ENCODE data around the gene RSPH10B2. TPM values are rescaled to one million over a fixed set of nuclear protein-coding genes. Genes with fewer than 3 reads are reported as not detected.
A peak's percentile ranks its signal among the peaks of the same experiment; 100 is the strongest.
"Not testable (repeated sequence)": the region's sequence is repeated elsewhere in the genome, so short reads cannot be mapped to it uniquely, and the experiment has no call there.

The RSPH10B2 gene
- total RNA-seq, 2 donors from 2014 or later = not detected

DNA sequence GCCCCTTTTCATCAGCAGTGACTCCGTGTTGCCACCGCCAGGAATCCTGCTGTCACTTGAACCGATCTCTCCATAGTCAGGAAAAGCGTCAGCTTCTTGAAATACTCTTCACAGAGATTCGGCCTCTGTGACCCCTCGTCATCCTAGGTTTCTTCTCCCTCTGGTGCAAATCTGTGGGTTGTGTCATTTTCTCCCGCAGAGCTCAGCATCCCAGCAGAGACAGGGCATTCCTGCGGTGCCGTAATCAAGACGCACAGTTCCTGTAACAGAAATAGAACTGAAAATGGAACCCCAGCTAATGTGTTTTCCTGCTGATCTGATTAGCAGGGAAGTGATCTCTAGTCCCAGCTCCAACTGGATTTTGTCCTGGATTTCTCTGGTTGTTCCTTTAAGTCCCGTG lies 40.4 kb downstream of the RSPH10B2 start:
- not testable (repeated sequence) for ATAC-seq (ENCODE audit: insufficient number of reproducible peaks, low FRiP score, low read depth); DNase-seq (ENCODE audit: low spot score); H3K36me3 ChIP-seq; H3K4me3 ChIP-seq; H3K9me3 ChIP-seq; H3K27ac ChIP-seq; H3K4me1 ChIP-seq (ENCODE audit: control insufficient read depth in 1 of 2, low read depth in 2 of 2); H3K27me3 ChIP-seq (replicated peaks; ENCODE audit: insufficient read depth)

DNA sequence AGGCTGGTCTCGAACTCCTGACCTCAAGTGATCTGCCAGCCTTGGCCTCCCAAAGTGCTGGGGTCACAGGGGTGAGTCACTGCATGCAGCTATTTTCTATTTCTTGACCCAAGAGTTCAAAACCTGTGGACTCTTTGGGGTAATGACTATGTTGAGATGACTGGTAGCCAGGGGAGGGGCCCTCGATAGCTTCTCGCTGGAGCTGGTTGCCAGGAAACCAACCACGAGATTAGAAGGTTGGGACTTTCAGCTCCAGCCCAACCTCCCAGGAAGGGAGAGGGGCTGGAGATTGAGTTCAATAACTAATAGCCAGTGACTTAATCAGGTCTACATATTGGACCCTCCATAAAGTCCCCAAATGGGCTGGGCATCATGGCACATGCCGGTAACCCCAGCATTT lies 43.3 kb downstream of the RSPH10B2 start:
- not testable (repeated sequence) for DNase-seq (ENCODE audit: low spot score); H3K36me3 ChIP-seq; ATAC-seq (ENCODE audit: insufficient number of reproducible peaks, low FRiP score, low read depth); H3K4me3 ChIP-seq; H3K9me3 ChIP-seq; H3K4me1 ChIP-seq (ENCODE audit: control insufficient read depth in 1 of 2, low read depth in 2 of 2); H3K27ac ChIP-seq; H3K27me3 ChIP-seq (replicated peaks; ENCODE audit: insufficient read depth)

DNA sequence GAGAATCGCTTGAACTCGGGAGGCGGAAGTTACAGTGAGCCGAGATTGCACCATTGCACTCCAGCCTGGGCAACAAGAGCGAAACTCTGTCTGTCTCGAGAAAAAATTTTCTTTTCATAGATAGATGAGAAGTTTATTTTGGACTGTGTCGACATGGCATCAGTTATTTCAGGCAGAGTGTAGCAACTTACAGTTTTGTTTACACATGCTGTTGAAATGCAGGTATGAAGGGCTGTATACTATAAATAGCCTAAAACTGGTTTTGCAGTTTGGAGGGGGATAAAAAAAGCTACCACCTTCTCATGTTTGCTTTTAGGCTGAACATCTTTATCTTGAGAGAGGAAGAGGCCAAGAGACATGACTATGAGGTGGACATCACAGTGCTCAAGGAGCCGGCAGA lies 44.1 kb downstream of the RSPH10B2 start:
- not testable (repeated sequence) for H3K27me3 ChIP-seq (replicated peaks; ENCODE audit: insufficient read depth); ATAC-seq (ENCODE audit: insufficient number of reproducible peaks, low FRiP score, low read depth); H3K36me3 ChIP-seq; H3K27ac ChIP-seq; H3K9me3 ChIP-seq; H3K4me1 ChIP-seq (ENCODE audit: control insufficient read depth in 1 of 2, low read depth in 2 of 2); DNase-seq (ENCODE audit: low spot score); H3K4me3 ChIP-seq

DNA sequence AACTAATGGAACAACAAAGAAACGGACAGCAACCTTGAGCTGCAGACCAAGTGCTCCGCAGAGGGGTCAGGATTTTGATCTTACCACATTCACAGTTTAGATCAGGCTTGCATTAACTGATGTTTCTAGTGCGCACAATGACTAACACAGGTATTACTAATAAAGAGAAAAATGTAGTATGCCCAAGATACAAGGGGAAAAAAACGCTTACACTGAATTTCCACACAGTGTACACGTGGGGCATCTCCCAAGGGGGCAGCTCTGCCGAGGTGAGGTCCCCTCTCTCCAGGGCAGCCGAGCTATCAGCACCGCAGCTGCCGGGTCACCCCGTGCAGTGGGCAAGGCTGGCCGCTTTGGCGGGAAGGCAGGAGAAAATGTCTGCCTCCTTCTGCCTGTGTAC lies 46.0 kb downstream of the RSPH10B2 start:
- not testable (repeated sequence) for H3K4me1 ChIP-seq (ENCODE audit: control insufficient read depth in 1 of 2, low read depth in 2 of 2); H3K27me3 ChIP-seq (replicated peaks; ENCODE audit: insufficient read depth); ATAC-seq (ENCODE audit: insufficient number of reproducible peaks, low FRiP score, low read depth)

DNA sequence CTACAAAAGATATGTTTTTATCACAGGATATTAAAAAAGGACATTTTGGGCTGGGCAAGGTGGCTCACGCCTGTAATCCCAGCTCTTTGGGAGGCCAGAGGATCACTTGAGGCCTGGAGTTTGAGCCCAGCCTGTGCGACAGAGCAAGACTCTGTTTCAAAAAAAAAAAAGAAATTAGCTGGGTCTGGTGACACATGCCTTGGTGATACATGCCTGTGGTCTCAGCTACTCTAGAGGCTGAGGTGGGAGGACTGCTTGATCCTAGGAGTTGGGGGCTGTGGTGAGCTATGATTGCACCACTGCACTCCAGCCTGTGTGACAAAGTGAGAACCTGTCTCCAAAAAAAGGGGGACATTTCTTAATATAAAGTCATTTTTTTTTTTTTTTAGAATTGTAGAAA lies 46.4 kb downstream of the RSPH10B2 start:
- H3K27ac ChIP-seq; H3K27me3 ChIP-seq (replicated peaks; ENCODE audit: insufficient read depth); H3K4me3 ChIP-seq; H3K4me1 ChIP-seq (ENCODE audit: control insufficient read depth in 1 of 2, low read depth in 2 of 2); H3K36me3 ChIP-seq; H3K9me3 ChIP-seq; DNase-seq (ENCODE audit: low spot score); ATAC-seq (ENCODE audit: insufficient number of reproducible peaks, low FRiP score, low read depth): not testable (repeated sequence)

More for the DNA sequence above, 46.0 kb downstream of the RSPH10B2 start:
- DNase-seq (ENCODE audit: low spot score); H3K27ac ChIP-seq; H3K4me3 ChIP-seq; H3K9me3 ChIP-seq; H3K36me3 ChIP-seq: not testable (repeated sequence)

DNA sequence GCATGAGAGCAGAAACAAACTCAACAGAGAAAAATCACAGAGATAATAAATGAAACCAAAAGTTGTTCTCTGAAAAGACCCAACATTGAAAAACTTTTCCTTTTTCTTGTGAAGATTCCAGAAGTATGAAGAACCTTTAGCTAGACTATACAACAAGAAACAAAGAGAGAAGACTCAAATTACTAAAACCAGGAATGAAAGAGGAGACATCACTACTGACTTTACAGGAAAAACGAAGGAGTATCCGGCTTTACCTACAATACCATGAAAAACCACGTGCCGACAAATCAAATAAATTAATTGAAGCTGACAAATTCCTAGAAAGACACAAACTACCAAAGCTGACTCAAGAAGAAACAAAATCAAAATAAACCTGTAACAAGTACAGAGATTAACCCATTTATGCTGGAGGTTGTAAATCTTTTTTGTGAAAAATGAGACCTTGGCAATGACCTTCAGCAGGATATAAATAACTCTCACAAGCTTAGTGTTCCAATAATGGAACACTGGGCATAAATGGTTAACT lies 53.6 kb downstream of the RSPH10B2 start:
- H3K27me3 ChIP-seq (replicated peaks; ENCODE audit: insufficient read depth); H3K4me3 ChIP-seq; ATAC-seq (ENCODE audit: insufficient number of reproducible peaks, low FRiP score, low read depth); H3K4me1 ChIP-seq (ENCODE audit: control insufficient read depth in 1 of 2, low read depth in 2 of 2); H3K36me3 ChIP-seq; DNase-seq (ENCODE audit: low spot score); H3K27ac ChIP-seq; H3K9me3 ChIP-seq: not testable (repeated sequence)

DNA sequence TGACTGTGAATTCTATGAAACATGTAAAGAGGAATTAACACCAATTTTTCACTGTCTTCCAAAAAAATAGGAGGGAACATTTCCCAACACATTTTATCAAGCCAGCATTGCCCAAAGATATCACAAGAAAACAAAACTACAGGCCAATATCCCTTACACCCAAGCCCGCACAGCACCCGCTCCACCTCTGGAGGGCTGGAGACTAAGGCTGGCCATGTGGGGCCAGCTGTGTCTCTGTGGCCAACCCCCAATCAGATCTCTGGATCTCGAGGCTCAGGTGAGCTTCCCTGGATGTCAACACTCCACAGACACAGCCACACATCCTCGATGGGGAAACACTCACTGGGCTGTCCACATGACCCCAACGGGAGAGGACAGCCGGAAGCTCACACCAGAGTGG lies 54.1 kb downstream of the RSPH10B2 start:
- H3K27ac ChIP-seq; H3K36me3 ChIP-seq; DNase-seq (ENCODE audit: low spot score); H3K4me1 ChIP-seq (ENCODE audit: control insufficient read depth in 1 of 2, low read depth in 2 of 2); H3K9me3 ChIP-seq; ATAC-seq (ENCODE audit: insufficient number of reproducible peaks, low FRiP score, low read depth); H3K27me3 ChIP-seq (replicated peaks; ENCODE audit: insufficient read depth); H3K4me3 ChIP-seq: not testable (repeated sequence)

DNA sequence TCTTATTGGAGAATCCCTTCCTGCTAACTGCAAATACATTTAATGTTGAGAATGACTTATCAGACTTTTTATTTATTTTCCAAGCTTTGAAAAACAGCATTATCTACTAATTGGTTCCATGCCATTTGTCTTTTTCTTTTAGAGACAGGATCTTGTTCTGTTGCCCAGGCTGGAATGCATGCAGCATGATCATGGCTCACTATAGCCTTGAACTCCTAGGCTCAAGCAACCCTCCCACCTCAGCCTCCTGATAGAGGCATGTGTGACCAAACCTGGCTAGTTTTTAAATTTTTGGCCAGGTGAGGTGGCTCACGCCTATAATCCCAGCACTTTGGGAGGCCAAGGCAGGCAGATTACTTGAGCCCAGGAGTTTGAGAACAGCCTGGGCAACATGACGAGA lies 59.1 kb downstream of the RSPH10B2 start:
- H3K27me3 ChIP-seq (replicated peaks; ENCODE audit: insufficient read depth); DNase-seq (ENCODE audit: low spot score); ATAC-seq (ENCODE audit: insufficient number of reproducible peaks, low FRiP score, low read depth); H3K4me1 ChIP-seq (ENCODE audit: control insufficient read depth in 1 of 2, low read depth in 2 of 2); H3K9me3 ChIP-seq; H3K4me3 ChIP-seq; H3K27ac ChIP-seq: not testable (repeated sequence)
- peaks cover 15% of the 10 kb centered on the region for H3K36me3 ChIP-seq

DNA sequence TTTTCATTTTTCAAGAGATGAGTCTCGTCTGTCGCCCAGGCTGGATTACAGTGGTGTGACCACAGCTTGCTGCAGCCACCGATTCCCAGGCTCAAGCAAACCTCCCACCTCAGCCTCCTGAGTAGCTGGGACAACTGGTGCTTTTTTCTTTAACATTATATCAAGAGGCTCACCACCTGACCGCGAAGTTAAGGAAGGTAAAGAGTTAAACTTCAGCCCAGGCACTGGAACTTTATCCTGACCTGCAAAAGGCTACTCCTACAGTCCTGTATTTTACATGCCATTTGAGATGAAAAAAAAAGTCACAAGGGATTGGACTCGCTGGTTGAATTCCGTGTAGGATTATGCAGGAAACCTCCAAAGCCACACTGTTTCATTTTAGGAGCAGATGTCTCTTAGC lies 61.6 kb downstream of the RSPH10B2 start:
- H3K27ac ChIP-seq; H3K4me3 ChIP-seq; DNase-seq (ENCODE audit: low spot score); H3K4me1 ChIP-seq (ENCODE audit: control insufficient read depth in 1 of 2, low read depth in 2 of 2); ATAC-seq (ENCODE audit: insufficient number of reproducible peaks, low FRiP score, low read depth); H3K9me3 ChIP-seq; H3K27me3 ChIP-seq (replicated peaks; ENCODE audit: insufficient read depth): not testable (repeated sequence)
- H3K36me3 ChIP-seq = peaks cover 18% of the 10 kb centered on the region

DNA sequence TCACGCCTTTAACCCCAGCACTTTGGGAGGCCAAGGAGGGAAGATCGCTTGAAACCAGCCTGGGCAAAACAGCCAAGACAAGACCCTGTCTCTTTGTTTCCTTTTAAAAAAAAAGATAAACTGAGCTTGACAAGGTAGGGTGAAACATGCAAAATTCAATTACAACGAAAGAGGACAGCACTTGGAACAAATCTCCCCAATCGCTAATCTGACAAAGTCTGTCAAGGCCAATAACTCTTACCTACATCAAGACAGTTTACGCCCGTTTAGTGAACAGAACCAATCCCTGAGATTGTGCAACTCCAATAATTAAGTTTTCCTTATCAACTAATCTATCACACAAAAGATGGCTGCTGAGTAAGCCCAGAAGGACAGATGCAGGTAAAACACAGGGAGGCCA lies 67.7 kb downstream of the RSPH10B2 start:
- ATAC-seq (ENCODE audit: insufficient number of reproducible peaks, low FRiP score, low read depth) = not testable (repeated sequence)
- H3K36me3 ChIP-seq = peaks cover 10% of the 10 kb centered on the region

DNA sequence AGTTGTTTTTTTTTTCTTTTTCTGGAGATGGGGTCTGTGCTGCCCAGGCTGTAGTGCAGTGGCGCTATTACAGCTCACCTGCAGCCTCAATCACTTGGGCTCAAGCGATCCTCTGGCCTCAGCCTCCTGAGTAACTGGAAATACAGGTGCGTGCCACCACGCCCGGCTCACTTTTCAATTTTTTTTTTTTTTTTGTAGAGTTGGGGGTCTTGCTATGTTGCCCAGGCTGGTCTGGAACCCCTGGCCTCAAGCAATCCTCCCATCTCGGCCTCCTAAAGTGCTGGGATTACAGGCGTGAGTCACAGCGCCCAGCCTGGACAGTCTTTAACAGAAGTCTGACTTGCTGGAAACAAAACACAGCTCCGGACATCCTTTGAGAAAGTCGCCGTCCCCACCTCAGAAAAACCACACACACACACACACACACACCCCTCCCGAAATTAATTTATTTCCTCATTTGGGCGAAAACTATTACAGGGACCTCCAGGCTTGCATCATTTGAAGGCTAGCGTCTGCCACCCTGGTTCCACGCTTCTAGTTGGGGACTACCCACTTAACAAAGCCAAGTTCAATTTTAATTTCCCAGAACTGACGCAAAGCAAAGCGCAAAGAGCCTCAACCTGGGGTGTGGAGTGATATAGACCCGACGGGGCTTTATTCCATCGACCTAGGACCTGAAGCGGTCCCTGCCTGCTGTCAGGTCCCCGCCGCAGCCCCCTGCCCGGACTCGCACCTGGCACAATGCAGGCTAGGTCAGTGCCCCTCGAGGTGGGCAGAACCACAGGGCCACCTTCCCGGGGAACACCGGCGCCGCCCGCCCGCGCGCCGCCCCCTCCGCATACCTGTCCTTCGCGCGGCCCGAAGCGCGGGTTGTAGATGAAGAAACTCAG lies 71.6 kb downstream of the RSPH10B2 start:
- H3K36me3 ChIP-seq; H3K4me1 ChIP-seq (ENCODE audit: control insufficient read depth in 1 of 2, low read depth in 2 of 2); DNase-seq (ENCODE audit: low spot score); H3K27me3 ChIP-seq (replicated peaks; ENCODE audit: insufficient read depth); ATAC-seq (ENCODE audit: insufficient number of reproducible peaks, low FRiP score, low read depth); H3K27ac ChIP-seq; H3K9me3 ChIP-seq: not testable (repeated sequence)
- peak overlapping the region; percentile 77 for H3K4me3 ChIP-seq

More for the DNA sequence above, 67.7 kb downstream of the RSPH10B2 start:
- DNase-seq (ENCODE audit: low spot score); H3K27ac ChIP-seq; H3K9me3 ChIP-seq; H3K4me1 ChIP-seq (ENCODE audit: control insufficient read depth in 1 of 2, low read depth in 2 of 2); H3K4me3 ChIP-seq; H3K27me3 ChIP-seq (replicated peaks; ENCODE audit: insufficient read depth): not testable (repeated sequence)

DNA sequence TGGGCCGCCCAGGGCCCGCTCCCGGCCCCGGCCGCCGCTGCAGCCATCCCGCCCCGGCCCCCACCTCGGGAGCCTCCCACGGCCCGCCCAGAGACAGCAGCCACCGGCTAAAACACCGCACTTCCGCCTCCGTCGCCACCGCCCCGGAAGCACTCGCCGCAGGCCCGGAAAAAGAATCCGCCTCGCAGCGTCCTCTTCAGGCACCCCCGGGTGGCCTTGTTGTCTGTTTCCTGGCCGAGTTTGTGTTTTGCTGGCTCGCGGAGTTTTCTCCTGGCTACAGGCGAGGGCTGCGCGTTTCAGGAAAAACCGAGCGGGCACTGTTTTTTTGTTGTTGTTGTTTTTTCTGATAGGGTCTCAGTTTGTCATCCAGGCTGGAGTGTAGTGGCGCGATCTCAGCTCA lies 72.2 kb downstream of the RSPH10B2 start, which contains the start of gene CCZ1B:
TSS of gene CCZ1B (minus strand) at position 125 of the 400 bp plus-strand sequence. CDS start at position 47, 78 bp downstream.
- peak; percentile 9 for DNase-seq (ENCODE audit: low spot score)
- H3K4me1 ChIP-seq (ENCODE audit: control insufficient read depth in 1 of 2, low read depth in 2 of 2); H3K36me3 ChIP-seq; H3K27me3 ChIP-seq (replicated peaks; ENCODE audit: insufficient read depth); H3K9me3 ChIP-seq: not testable (repeated sequence)
- ATAC-seq (ENCODE audit: insufficient number of reproducible peaks, low FRiP score, low read depth) = peak; percentile 52
- H3K4me3 ChIP-seq = peak within 1 kb of the TSS; percentile 77
- H3K27ac ChIP-seq = peak within 1 kb of the TSS; percentile 56 to 71
